Activated CD8-positive, alpha-beta T cell treated with anti-CD3 and anti-CD28 coated beads for 36 hours (primary cell): ENCODE measurements around the gene PLA2G2F. TPM values are rescaled to one million over a fixed set of nuclear protein-coding genes. Genes with fewer than 3 reads are reported as not detected.
A peak's percentile ranks its signal among the peaks of the same experiment; 100 is the strongest.

Source experiments
- ATAC-seq: fragments of 200-7000 bp; cut with Tn5 transposase; one replicate; pipeline ENCODE4 v1.10.0; 2021; ENCODE audit warnings: mild to moderate bottlenecking, moderate library complexity
- CTCF ChIA-PET: fragments of 350-600 bp; sonication (Branson Sonifier 250); formaldehyde crosslinking; loops from one replicate; lab custom pipeline; 2021; ENCODE audit warnings: antibody characterized with exemption; lab: Charles Lee
- POLR2A ChIA-PET: fragments of 350-600 bp; sonication (Branson Sonifier 250); formaldehyde crosslinking; loops from one replicate; lab custom pipeline; 2021; ENCODE audit warnings: antibody characterized with exemption; lab: Charles Lee
- DNase-seq: peaks from one replicate; pipeline ENCODE4 v3.0.0-alpha.2; 2020
- H3K27ac Mint-ChIP-seq: one replicate; pipeline ENCODE4 v1.8.0; 2021; ENCODE audit warnings: mild to moderate bottlenecking, mixed read lengths
- H3K27me3 Mint-ChIP-seq: one replicate; pipeline ENCODE4 v1.8.0; 2021; ENCODE audit warnings: mixed read lengths
- H3K36me3 Mint-ChIP-seq: one replicate; pipeline ENCODE4 v1.8.0; 2021; ENCODE audit warnings: low read depth, mixed read lengths
- H3K4me1 Mint-ChIP-seq: one replicate; pipeline ENCODE4 v1.8.0; 2021; ENCODE audit warnings: low read depth, mixed read lengths
- H3K4me3 Mint-ChIP-seq: one replicate; pipeline ENCODE4 v1.8.0; 2021; ENCODE audit warnings: mild to moderate bottlenecking, moderate library complexity, mixed read lengths
- H3K9me3 Mint-ChIP-seq: one replicate; pipeline ENCODE4 v1.8.0; 2021; ENCODE audit warnings: mixed read lengths
- intact Hi-C: fragments of 100-400 bp; cut with micrococcal nuclease; formaldehyde crosslinking; loops from one replicate; pipeline ENCODE4 v1.10.0; 2022
- total RNA-seq, 2 experiments: library from RNA; stranded (reverse); gene quantifications; one replicate each; pipeline ENCODE4 v1.2.3, GENCODE V29; 2021
- TF ChIP-seq, protein P1 (sequence below): fragments of 200-600 bp; IDR thresholded peaks from one replicate; pipeline ENCODE4 v1.8.0; 2022; ENCODE audit warnings: antibody characterized with exemption, mild to moderate bottlenecking

The PLA2G2F gene
- total RNA-seq, 2 experiments from 2014 or later = not detected

GRCh38 chr1:20169932-20170331 lies 30.8 kb downstream of the PLA2G2F start:
- ATAC-seq = no peak
- H3K27me3 Mint-ChIP-seq = peaks cover 2% of the 10 kb centered on the region

DNA sequence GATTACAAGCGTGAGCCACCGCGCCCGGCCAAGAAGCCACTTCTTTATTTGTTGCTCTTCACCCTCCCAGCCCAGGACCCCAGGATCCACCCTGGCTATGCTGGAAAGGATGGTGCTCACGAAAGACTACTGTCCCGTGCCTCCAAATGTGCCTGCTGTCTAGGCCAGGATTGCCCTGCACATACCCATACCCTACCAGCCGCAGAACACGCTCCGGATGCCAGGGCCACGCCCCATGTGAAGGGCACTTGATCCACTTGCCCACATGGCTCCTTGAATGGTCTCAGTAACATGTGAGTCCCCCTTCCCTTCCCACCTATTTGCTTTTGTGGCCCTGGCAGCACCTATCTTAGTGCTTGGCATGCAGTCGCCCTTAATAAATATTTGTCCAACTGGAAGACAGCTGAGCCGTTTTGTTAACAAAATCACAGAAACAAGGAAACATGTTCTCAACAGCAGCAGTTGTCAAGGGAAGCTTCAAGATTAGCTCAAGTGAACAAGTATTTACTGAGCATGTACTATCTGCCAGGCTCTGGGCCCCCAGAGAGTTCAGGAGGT lies 33.0 kb downstream of the PLA2G2F start:
- CTCF ChIA-PET = interaction anchor here (1.3 to 3.6 kb wide), 4 partner anchors 16 to 23 kb away, joined by 3 to 17 read pairs (median 6); no protein-coding TSS in a partner anchor
- intact Hi-C loops = no loop called here
- Mint-ChIP-seq H3K4me3 (no peak overlapping the region), H3K27me3 (peaks cover 2% of the 10 kb centered on the region), H3K27ac (peak overlapping the region; percentile 39), H3K36me3 (no peaks in the 10 kb centered on the region), H3K9me3 (no peaks in the 10 kb centered on the region), H3K4me1 (peaks cover 26% of the 10 kb centered on the region)
- POLR2A ChIA-PET = interaction anchor here (0.6 to 1.0 kb wide), 2 partner anchors 10 to 1086 kb away, joined by 3 read pairs; no protein-coding TSS in a partner anchor
- DNase-seq = no peak
- TF ChIP-seq, protein P1, sequence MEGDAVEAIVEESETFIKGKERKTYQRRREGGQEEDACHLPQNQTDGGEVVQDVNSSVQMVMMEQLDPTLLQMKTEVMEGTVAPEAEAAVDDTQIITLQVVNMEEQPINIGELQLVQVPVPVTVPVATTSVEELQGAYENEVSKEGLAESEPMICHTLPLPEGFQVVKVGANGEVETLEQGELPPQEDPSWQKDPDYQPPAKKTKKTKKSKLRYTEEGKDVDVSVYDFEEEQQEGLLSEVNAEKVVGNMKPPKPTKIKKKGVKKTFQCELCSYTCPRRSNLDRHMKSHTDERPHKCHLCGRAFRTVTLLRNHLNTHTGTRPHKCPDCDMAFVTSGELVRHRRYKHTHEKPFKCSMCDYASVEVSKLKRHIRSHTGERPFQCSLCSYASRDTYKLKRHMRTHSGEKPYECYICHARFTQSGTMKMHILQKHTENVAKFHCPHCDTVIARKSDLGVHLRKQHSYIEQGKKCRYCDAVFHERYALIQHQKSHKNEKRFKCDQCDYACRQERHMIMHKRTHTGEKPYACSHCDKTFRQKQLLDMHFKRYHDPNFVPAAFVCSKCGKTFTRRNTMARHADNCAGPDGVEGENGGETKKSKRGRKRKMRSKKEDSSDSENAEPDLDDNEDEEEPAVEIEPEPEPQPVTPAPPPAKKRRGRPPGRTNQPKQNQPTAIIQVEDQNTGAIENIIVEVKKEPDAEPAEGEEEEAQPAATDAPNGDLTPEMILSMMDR = no peak
- ATAC-seq = no peak

More at GRCh38 chr1:20169932-20170331, 30.8 kb downstream of the PLA2G2F start:
- ChIA-PET POLR2A (no interaction called here), CTCF (interaction anchor here (1.2 to 1.6 kb wide), 2 partner anchors 15 to 25 kb away, joined by 5 to 7 read pairs; no protein-coding TSS in a partner anchor)
- Mint-ChIP-seq H3K27ac (no peak overlapping the region), H3K4me3 (no peak overlapping the region), H3K36me3 (no peaks in the 10 kb centered on the region), H3K9me3 (peaks cover 5% of the 10 kb centered on the region), H3K4me1 (peaks cover 19% of the 10 kb centered on the region)
- TF ChIP-seq, protein P1 = no peak
- intact Hi-C loops = no loop called here
- no peak for DNase-seq

DNA sequence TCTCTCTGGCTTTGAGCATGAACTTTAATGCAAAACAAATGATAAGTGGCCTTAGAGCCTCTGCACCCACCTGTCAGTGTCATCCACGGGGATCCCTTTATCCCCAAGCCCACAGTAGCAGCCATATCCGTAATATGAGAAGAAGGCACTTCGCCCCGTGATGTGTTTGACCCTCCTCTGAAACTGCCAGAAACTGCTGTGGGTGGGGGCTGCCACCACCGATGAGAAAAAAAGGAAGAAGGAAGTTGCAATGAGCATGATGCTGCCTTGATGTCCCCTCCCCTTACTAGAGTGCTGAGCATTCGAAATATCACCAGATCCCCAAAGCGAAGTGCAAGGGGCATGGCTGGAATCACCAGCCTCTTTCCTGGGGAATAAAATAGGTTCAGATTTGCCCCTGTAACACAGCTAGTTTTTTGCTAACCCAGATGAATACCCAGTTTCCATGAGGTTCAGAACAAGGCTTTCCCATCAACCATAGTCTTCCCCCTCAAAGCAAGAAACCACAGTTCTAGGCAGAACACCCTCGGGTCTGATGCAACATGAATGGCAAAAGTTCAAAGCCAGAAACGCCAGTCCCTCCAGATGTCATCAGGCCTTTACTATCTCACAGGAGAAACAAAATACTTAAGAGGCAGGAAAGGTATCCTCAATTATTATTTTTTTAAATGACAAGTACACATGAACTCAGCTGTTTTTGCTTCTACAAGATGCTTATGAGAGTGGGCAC lies 36.0 kb downstream of the PLA2G2F start:
- Mint-ChIP-seq H3K9me3 (peaks cover 10% of the 10 kb centered on the region), H3K4me1 (peaks cover 26% of the 10 kb centered on the region), H3K27ac (peak overlapping the region; percentile 71), H3K36me3 (peaks cover 2% of the 10 kb centered on the region), H3K27me3 (peaks cover 2% of the 10 kb centered on the region), H3K4me3 (peak overlapping the region; percentile 34)
- ChIA-PET CTCF (no interaction called here), POLR2A (interaction anchor here (1.2 kb wide), 1 partner anchor 9 kb away, joined by 3 read pairs; no protein-coding TSS in a partner anchor)
- ATAC-seq = peak; percentile 48
- peak; percentile 29 for DNase-seq
- TF ChIP-seq, protein P1 = no peak
- intact Hi-C loops = no loop called here

- TF ChIP-seq, protein P1 = no peak
- no peak overlapping the region for H3K27ac Mint-ChIP-seq
- H3K27me3 Mint-ChIP-seq = peaks cover 2% of the 10 kb centered on the region
- no peak for DNase-seq
- peaks cover 2% of the 10 kb centered on the region for H3K36me3 Mint-ChIP-seq
- peaks cover 17% of the 10 kb centered on the region for H3K4me1 Mint-ChIP-seq
- no peak overlapping the region for H3K4me3 Mint-ChIP-seq
- no peak for ATAC-seq
- intact Hi-C loops = no loop called here
- H3K9me3 Mint-ChIP-seq = peaks cover 10% of the 10 kb centered on the region
- ChIA-PET CTCF (interaction anchor here (1.1 to 3.0 kb wide), 7 partner anchors 9 to 315 kb away, joined by 3 to 20 read pairs (median 6); no protein-coding TSS in a partner anchor), POLR2A (interaction anchor here (0.8 kb wide), 1 partner anchor 9 kb away, joined by 3 read pairs; no protein-coding TSS in a partner anchor)
Measured at GRCh38 chr1:20178634-20179370, 39.7 kb downstream of the PLA2G2F start.
